ENCODE data around the gene HS6ST3. TPM values are rescaled to one million over a fixed set of nuclear protein-coding genes. Genes with fewer than 3 reads are reported as not detected.

The HS6ST3 gene
- total RNA-seq, 1 experiment from 2014 or later: not detected

DNA sequence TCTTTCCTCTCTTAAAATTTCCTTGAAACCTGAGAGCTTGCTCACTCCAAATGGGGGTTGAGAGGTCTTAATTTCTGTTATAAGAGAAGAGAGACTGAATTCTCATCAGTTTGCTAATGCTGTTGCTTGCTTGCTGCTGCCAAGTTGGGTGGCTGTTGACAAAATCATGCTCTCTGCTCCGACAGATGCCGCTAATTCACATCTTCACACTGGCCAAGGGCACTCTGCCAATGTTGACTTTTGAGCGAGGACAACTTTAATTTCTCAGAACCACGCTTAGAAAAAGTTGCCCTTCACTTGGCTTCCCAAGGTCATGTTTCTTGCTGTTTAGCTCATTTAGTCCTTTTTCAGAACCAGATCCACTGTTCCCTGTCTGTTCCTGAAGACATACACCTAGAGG is 402.9 kb downstream of the HS6ST3 start:
- H3K4me1 ChIP-seq: no peaks in the 10 kb centered on the region
- TF ChIP-seq, protein P1, sequence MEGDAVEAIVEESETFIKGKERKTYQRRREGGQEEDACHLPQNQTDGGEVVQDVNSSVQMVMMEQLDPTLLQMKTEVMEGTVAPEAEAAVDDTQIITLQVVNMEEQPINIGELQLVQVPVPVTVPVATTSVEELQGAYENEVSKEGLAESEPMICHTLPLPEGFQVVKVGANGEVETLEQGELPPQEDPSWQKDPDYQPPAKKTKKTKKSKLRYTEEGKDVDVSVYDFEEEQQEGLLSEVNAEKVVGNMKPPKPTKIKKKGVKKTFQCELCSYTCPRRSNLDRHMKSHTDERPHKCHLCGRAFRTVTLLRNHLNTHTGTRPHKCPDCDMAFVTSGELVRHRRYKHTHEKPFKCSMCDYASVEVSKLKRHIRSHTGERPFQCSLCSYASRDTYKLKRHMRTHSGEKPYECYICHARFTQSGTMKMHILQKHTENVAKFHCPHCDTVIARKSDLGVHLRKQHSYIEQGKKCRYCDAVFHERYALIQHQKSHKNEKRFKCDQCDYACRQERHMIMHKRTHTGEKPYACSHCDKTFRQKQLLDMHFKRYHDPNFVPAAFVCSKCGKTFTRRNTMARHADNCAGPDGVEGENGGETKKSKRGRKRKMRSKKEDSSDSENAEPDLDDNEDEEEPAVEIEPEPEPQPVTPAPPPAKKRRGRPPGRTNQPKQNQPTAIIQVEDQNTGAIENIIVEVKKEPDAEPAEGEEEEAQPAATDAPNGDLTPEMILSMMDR (IDR thresholded peaks at IDR 0.05; ENCODE audit: insufficient read depth in 1 of 2, low read depth in 1 of 2, low read length in 1 of 2, severe bottlenecking in 1 of 2, unreplicated experiment in 1 of 2): no peak
- POLR2A ChIA-PET: no interaction called here
- intact Hi-C loops (cut with micrococcal nuclease; ENCODE audit: unreplicated experiment): no loop called here
- H3K4me1 Mint-ChIP-seq (ENCODE audit: low read depth, unreplicated experiment): no peaks in the 10 kb centered on the region
- no peaks in the 10 kb centered on the region for H3K36me3 Mint-ChIP-seq (ENCODE audit: insufficient read depth, unreplicated experiment)
- DNase-seq: no peak
- no peak overlapping the region for H3K27ac Mint-ChIP-seq (ENCODE audit: unreplicated experiment)
- CTCF ChIA-PET: no interaction called here
- H3K9me3 ChIP-seq: no peaks in the 10 kb centered on the region
- H3K4me3 Mint-ChIP-seq (ENCODE audit: unreplicated experiment): no peak overlapping the region
- H3K9me3 Mint-ChIP-seq (ENCODE audit: unreplicated experiment): no peaks in the 10 kb centered on the region
- peaks cover 6% of the 10 kb centered on the region for H3K27me3 Mint-ChIP-seq (ENCODE audit: insufficient read depth, unreplicated experiment)
- H3K4me3 ChIP-seq (ENCODE audit: low read depth, low read length): no peak overlapping the region
- no peaks in the 10 kb centered on the region; the same call in 1 of the 2 replicates for H3K27me3 ChIP-seq (replicated peaks; ENCODE audit: control insufficient read depth, insufficient read depth, low read length)
- no TSS peak for BruUV-seq (replicated peaks)
- no peaks in the 10 kb centered on the region for H3K36me3 ChIP-seq (ENCODE audit: control insufficient read depth, insufficient read depth, low read length)

DNA sequence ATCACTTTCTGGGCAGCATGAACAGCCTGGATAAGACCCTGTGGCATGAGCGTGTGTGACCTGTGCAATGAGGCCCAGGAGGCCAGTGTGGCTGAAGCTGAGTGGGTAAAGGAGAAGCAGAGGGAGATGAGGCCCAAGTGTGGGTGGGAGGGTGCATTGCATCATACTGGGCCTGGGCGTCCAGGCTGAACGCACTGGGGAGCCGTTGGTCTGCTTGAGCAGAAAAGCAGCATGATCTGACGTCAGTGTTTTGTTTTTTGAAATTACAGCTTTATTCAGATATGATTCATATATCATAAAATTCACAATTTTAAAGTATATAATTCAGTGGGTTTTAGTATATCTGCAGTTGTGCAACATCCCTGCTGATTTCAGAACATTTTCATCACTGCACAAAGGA is 409.7 kb downstream of the HS6ST3 start:
- TF ChIP-seq, protein P1 (IDR thresholded peaks at IDR 0.05; ENCODE audit: insufficient read depth in 1 of 2, low read depth in 1 of 2, low read length in 1 of 2, severe bottlenecking in 1 of 2, unreplicated experiment in 1 of 2): no peak
- Mint-ChIP-seq H3K27me3 (ENCODE audit: insufficient read depth, unreplicated experiment) (no peaks in the 10 kb centered on the region), H3K4me3 (ENCODE audit: unreplicated experiment) (no peak overlapping the region), H3K36me3 (ENCODE audit: insufficient read depth, unreplicated experiment) (no peaks in the 10 kb centered on the region), H3K4me1 (ENCODE audit: low read depth, unreplicated experiment) (peaks cover 17% of the 10 kb centered on the region), H3K27ac (ENCODE audit: unreplicated experiment) (peak overlapping the region; percentile 33), H3K9me3 (ENCODE audit: unreplicated experiment) (no peaks in the 10 kb centered on the region)
- no peaks in the 10 kb centered on the region for H3K9me3 ChIP-seq
- ChIA-PET CTCF (no interaction called here), POLR2A (no interaction called here)
- no peak for DNase-seq
- no peak overlapping the region for H3K4me3 ChIP-seq (ENCODE audit: low read depth, low read length)
- H3K4me1 ChIP-seq: peaks cover 22% of the 10 kb centered on the region
- no TSS peak for BruUV-seq (replicated peaks)
- no peaks in the 10 kb centered on the region for H3K36me3 ChIP-seq (ENCODE audit: control insufficient read depth, insufficient read depth, low read length)
- H3K27me3 ChIP-seq (replicated peaks; ENCODE audit: control insufficient read depth, insufficient read depth, low read length): no peaks in the 10 kb centered on the region
- intact Hi-C loops (cut with micrococcal nuclease; ENCODE audit: unreplicated experiment): no loop called here

DNA sequence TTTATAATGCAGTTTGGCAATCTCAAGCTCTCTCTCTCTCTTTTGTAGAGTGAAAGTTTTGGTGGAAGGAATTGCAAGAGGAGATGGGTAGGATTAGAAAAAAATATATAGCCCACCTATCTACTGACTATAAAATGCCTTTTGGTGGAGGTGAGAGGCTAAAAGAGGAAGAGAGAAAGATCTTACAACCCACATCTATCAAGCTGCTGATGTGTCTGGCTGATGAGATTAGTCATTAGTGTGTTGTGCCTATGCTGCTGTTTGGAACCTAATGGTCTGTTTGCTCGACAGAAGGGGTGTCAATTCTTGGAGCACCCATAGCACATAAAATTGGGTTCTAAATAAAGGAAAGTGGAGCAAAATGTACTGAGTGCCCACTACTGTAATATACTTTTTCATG is 411.0 kb downstream of the HS6ST3 start:
- Histone ChIP-seq H3K27me3 (replicated peaks; ENCODE audit: control insufficient read depth, insufficient read depth, low read length) (no peaks in the 10 kb centered on the region), H3K4me1 (peaks cover 22% of the 10 kb centered on the region), H3K9me3 (no peaks in the 10 kb centered on the region), H3K36me3 (ENCODE audit: control insufficient read depth, insufficient read depth, low read length) (no peaks in the 10 kb centered on the region), H3K4me3 (ENCODE audit: low read depth, low read length) (no peak overlapping the region)
- no peak overlapping the region for H3K4me3 Mint-ChIP-seq (ENCODE audit: unreplicated experiment)
- TF ChIP-seq, protein P1 (IDR thresholded peaks at IDR 0.05; ENCODE audit: insufficient read depth in 1 of 2, low read depth in 1 of 2, low read length in 1 of 2, severe bottlenecking in 1 of 2, unreplicated experiment in 1 of 2): no peak
- no peak overlapping the region for H3K27ac Mint-ChIP-seq (ENCODE audit: unreplicated experiment)
- H3K27me3 Mint-ChIP-seq (ENCODE audit: insufficient read depth, unreplicated experiment): no peaks in the 10 kb centered on the region
- ChIA-PET CTCF (no interaction called here), POLR2A (no interaction called here)
- DNase-seq: no peak
- no peaks in the 10 kb centered on the region for H3K36me3 Mint-ChIP-seq (ENCODE audit: insufficient read depth, unreplicated experiment)
- H3K4me1 Mint-ChIP-seq (ENCODE audit: low read depth, unreplicated experiment): peaks cover 17% of the 10 kb centered on the region
- intact Hi-C loops (cut with micrococcal nuclease; ENCODE audit: unreplicated experiment): no loop called here
- no TSS peak for BruUV-seq (replicated peaks)
- H3K9me3 Mint-ChIP-seq (ENCODE audit: unreplicated experiment): no peaks in the 10 kb centered on the region
